GM18867 (cell line): ENCODE measurements around the gene SPHK2.
"Not testable (repeated sequence)": the region's sequence is repeated elsewhere in the genome, so short reads cannot be mapped to it uniquely, and the experiment has no call there.

Experiments used
- ATAC-seq: cut with Tn5 transposase; IDR thresholded peaks from one replicate; pipeline ENCODE4 v1.9.1; 2021; ENCODE audit warnings: mild to moderate bottlenecking, moderate library complexity; ENCODE audit not compliant: unreplicated experiment

SPHK2 gene

GRCh38 chr19:48618916-48619691, at the start of gene SPHK2, which contains the start of gene RPL18:
SPHK2 (plus strand) TSS chr19:48619506; CDS start chr19:48620515, 1,009 bp downstream.
RPL18 (minus strand) TSS chr19:48619178; CDS start chr19:48619143, 35 bp downstream.
- ATAC-seq = peak; percentile 83

GRCh38 chr19:48569814-48570213, 49.5 kb upstream of the SPHK2 start:
- ATAC-seq = no peak

GRCh38 chr19:48571378-48572162, 47.7 kb upstream of the SPHK2 start:
- no peak for ATAC-seq

GRCh38 chr19:48573163-48573505, 46.2 kb upstream of the SPHK2 start:
- no peak for ATAC-seq

GRCh38 chr19:48575931-48576622, 43.2 kb upstream of the SPHK2 start:
- no peak for ATAC-seq

- ATAC-seq = not testable (repeated sequence)
Measured at GRCh38 chr19:48577908-48578307, 41.4 kb upstream of the SPHK2 start.

- no peak for ATAC-seq
Measured at GRCh38 chr19:48578891-48579290, 40.4 kb upstream of the SPHK2 start.

- ATAC-seq = no peak
Measured at GRCh38 chr19:48582168-48582567, 37.1 kb upstream of the SPHK2 start.

GRCh38 chr19:48587387-48587786, 31.9 kb upstream of the SPHK2 start:
- no peak for ATAC-seq

GRCh38 chr19:48588670-48589401, 30.5 kb upstream of the SPHK2 start:
- ATAC-seq = no peak

GRCh38 chr19:48591021-48591420, 28.3 kb upstream of the SPHK2 start:
- ATAC-seq = no peak

GRCh38 chr19:48595171-48595570, 24.1 kb upstream of the SPHK2 start:
- ATAC-seq = no peak

- no peak for ATAC-seq
Measured at GRCh38 chr19:48595833-48596232, 23.5 kb upstream of the SPHK2 start.

GRCh38 chr19:48596237-48596636, 23.1 kb upstream of the SPHK2 start:
- no peak for ATAC-seq

GRCh38 chr19:48596679-48597465, 22.4 kb upstream of the SPHK2 start:
- ATAC-seq = no peak

GRCh38 chr19:48598996-48599700, 20.2 kb upstream of the SPHK2 start:
- no peak for ATAC-seq

GRCh38 chr19:48600679-48601417, 18.5 kb upstream of the SPHK2 start:
- ATAC-seq = no peak

GRCh38 chr19:48603001-48603400, 16.3 kb upstream of the SPHK2 start:
- ATAC-seq = no peak

GRCh38 chr19:48603449-48603848, 15.9 kb upstream of the SPHK2 start:
- no peak for ATAC-seq
